Stimulated activated CD4-positive, alpha-beta T cell treated with anti-CD3 and anti-CD28 coated beads, Interleukin-4, amount 100 ng/mL, for 4 hours (primary cell): ENCODE results near the gene ARPIN.
"Not testable (repeated sequence)": the region's sequence is repeated elsewhere in the genome, so short reads cannot be mapped to it uniquely, and the experiment has no call there.

Experiments
- DNase-seq, 2 experiments: peaks; one replicate each; pipeline ENCODE4 v3.0.0-alpha.2; 2020

Gene ARPIN

DNA sequence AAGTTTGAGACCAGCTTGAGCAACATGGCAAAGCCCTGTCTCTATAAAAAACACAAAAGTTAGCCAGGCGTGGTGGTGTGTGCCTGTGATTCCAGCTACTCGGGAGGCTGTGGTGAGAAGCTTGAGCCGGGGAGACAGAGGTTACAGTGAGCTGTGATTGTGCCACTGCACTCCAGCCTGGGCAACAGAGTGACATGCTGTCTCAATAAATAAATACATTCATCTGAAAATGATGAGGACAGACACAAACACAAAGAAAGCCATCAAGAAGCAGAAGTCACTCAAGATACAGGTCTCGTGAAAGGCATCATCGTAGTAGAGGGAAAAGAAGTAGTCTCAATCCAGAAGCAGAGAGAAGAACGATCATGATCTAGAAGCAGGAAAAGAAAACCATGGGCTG lies 37.0 kb downstream of the ARPIN start:
- no peak for DNase-seq

DNA sequence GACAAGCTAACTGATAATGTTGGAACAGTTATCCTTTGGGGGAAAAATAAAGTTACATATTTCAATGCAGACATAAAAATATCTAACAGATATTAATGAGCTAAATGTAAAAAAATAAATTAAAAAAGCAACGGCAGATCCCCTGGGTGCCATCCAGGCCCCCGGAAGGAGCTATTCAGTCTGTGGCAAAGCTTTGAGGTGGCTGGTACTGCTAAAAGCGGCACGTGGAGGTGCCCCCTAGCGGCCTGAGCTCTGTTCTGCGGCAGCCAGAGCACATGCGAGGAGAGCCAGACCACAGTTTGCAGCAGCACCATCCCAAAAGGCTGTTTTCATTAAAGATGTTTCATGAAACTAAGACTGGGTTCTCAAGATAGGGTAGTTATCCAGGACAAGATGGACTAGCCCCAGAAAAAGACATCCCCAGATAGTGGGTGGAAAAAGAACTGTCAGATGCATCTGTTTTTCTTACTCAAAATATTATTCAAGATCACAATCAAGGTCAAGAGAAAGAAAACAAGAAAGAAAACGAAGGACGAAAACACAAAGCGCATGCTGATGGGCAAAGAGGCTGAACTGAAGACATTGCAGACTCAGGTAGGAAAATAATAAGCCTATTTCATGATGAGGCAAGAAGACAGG lies 37.7 kb downstream of the ARPIN start:
- DNase-seq, result peak; percentile 75 to 79

DNA sequence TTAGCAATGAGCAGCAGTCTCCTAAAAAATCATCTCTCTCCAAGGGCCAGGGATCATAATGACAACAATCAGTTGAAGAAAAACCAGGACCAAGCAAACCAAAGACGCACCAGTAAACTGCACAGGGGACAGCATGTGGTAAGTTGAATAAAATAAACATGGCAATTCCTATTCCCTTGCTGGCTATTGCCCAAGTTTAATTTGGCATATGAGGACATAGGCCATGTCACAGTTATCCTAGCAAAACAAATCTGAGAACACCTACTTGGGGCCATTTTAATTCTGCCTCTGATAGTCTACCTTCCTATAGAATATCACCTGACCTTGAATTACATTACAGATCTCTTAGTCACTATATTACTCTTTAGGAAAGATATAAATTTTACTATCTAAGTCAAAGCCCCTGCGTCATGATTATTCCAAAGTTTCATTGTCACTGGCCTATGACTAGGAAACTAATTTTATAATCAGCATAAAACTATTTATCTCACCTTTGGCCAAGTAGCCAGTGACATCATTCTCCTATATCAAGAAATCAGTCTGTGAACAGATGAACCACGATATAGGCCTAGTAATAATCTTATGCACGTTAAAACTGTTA lies 42.0 kb downstream of the ARPIN start:
- no peak for DNase-seq

DNA sequence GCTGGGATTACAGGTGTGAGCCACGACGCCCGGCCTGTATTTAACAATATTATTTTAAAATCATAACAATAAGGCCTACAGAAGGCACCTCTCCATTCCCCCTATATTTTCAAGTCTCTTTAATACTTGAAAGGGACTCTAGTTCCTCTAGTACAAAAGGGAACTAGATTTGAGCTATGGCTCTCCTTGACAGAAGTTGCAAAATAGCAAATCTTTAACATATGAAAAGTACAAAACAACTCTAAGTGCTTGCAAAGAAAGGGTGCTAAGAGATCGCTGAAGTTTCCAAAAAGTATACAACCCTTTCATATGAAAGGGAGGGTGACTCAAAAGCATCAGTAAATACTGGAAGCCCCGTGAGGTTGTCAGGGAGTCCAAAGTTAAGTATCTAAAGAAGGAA lies 42.7 kb downstream of the ARPIN start:
- no peak for DNase-seq

DNA sequence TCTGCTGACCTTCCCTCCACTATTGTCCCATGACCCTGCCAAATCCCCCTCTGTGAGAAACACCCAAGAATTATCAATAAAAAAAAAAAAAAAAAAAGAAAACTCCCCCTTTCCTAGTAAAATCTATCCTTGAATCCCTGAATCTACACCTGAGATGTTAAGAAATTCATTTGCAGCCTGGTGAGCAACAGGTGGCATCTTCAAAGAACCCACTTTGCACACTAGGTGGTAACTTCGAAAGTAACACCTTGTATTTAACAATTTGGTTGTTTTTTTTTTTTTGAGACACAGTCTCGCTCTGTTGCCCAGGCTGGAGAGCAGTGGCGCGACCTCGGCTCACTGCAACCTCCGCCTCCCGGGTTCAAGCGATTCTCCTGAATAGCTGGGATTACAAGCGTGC lies 43.3 kb downstream of the ARPIN start:
- DNase-seq, result not testable (repeated sequence)

DNA sequence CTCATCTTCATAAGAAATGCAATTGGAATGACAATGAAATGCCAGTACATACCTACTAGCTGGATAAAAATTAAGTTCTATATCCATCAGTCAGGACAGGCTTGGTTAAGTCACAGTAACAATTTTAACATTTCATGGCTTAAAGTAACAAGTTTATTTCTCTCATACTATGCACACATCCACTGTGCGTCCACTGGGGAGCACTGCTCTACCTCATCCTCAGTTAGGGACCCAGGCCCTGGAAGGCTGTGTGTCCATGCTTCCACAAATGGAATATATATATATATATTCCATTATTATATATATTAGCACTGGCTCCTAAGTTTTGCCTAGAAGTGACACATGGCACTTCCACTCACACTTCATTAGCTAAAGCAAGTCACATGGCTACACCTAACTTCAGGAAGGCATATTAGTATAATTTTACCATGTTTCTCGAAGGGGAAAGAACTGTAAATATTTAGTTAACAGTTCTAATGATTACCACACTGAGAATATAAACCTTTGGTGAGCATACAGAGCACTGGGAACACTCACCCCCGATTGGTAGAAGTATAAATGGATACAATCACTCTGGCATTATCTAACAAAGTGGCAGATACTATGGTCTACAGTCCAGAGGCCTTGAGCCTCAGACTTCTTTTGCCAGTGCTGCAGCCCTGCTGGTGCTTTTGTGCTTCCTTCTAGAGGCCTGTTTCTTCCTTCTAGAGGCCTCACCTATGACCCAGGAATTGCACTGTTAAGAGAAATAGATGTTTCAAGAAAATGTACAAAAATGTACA lies 47.6 kb downstream of the ARPIN start:
- no peak for DNase-seq

DNA sequence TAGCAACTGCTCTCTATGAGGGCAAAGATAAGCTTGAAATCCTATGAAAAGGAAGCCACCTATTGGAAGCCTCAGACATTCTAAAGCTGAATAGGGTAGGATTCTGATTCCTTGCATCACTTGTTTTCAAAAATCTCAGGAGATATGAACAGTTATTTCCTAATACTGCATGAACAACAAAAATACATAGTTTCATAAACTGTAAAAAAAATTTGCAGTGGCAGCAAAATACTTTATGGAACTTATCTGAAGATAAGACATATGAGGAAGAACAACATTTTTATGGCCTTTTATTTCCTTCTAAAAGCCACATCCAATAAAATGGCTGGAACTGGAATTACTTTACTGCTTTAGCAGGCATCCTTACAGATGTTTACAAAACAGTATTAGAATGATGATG lies 48.8 kb downstream of the ARPIN start:
- no peak for DNase-seq

DNA sequence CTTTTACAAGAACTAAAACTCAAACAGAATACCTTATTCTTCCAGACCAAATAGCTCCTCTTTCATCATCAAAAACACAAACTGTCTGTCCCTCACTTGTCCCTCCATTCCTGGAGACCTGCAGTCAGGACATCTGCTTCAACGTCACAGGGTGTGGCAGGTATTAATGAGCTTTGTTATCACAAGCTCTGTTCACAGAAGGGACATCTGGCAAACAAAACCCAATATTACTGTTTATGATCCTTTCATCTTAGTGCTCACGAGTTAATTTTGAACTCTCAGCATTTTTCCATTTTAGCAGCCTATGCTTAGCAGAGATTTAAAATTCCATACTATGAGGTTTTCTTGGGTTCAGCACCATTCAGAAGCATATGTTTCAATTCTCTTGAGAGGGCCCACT lies 51.9 kb downstream of the ARPIN start:
- DNase-seq, result no peak

DNA sequence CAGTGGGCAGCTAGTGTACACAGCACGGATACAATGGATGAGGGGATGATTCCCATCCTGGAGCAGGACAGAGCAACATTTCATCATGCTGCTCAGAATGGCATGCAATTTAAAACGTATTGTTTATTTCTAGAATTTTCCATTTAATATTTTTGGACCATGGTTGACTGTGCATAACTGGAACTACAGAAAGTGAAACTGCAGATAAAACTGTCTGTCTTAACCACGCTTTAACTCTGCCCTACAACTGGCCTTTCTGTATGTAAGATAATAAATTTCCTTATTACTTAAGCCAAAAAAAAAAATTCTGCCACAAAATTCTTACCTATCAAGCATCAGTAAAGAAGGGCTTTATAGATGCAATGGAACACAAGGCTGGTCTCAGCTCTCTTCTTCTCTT lies 52.3 kb downstream of the ARPIN start:
- DNase-seq, result no peak

DNA sequence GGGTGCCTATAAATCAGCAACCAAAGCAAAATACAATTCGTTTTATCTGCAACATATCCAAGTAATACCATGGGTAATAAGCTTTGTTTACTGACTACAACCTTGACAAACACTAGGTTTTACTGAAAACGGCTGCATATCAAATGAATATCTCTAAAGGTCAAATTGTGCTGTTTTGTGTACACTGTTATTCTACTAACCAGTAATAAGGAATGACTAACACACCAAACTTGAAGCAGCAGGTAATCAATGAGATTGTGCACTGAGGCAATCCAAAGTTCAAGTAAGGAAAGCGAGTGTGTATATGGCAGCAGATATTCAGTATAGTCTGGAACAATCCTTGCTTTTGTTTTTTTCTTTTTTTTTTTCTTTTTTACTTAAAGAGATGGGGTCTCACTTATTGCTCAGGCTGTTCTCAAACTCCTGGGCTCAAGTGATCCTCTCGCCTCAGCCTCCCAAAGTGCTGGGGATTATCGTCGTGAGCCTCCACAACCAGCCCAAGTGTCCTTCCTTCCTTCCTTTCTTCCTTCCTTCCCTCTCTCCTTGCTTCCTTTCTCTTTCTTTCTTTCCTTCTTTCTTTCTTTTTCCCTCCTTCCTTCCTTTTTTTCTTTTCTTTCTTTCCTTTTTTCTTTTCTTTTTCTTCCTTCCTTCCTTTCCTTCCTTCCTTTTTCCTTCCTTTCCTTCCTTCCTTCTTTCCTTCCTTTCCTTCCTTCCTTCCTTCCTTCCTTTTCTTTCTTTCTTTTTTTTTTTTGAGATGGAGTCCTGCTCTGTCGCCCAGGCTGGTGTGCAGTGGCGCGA lies 53.9 kb downstream of the ARPIN start:
- no peak for DNase-seq

DNA sequence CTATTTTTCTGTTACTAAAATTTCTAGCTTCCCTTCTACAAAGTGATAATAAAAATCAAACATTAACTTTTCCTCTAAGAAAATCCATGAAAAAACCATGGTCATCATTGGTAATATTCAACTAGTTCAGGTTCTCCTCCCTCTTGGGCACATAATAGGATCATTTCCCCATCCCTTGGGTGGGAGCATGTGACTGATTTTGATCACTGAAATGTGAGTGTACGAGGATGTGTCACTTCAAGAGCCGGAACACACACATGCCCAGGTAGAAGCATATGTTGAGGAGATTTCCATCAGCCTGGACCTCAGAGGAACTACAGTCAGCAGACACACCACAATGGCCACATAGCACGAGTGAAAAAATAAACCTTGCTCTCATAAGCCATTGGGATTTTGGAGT lies 55.1 kb downstream of the ARPIN start:
- no peak for DNase-seq

DNA sequence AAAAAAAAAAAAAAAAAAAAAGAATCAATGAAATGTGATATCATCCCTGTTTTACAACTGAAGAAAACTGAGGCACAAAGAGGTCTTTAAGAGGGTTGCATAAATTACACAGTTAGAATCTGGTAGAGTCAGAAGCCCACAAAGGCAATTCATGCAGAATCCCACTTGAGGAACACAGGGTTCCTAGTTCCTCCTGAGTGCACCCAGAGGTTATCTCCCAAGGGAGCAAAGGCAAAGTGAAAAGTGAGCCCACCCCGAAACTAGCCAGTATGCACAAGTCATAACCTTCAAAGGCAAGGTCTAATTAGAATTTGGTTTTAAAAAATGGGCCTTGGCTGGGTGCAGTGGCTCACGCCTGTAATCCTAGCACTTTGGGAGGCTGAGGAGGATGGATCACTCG lies 56.8 kb downstream of the ARPIN start:
- no peak for DNase-seq

DNA sequence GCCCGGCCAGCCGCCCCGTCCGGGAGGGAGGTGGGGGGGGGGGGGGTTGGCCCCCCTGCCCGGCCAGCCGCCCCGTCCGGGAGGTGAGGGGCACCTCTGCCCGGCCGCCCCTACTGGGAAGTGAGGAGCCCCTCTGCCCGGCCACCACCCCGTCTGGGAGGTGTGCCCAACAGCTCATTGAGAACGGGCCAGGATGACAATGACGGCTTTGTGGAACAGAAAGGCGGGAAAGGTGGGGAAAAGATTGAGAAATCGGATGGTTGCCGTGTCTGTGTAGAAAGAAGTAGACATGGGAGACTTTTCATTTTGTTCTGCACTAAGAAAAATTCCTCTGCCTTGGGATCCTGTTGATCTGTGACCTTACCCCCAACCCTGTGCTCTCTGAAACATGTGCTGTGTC lies 57.9 kb downstream of the ARPIN start:
- not testable (repeated sequence) for DNase-seq

DNA sequence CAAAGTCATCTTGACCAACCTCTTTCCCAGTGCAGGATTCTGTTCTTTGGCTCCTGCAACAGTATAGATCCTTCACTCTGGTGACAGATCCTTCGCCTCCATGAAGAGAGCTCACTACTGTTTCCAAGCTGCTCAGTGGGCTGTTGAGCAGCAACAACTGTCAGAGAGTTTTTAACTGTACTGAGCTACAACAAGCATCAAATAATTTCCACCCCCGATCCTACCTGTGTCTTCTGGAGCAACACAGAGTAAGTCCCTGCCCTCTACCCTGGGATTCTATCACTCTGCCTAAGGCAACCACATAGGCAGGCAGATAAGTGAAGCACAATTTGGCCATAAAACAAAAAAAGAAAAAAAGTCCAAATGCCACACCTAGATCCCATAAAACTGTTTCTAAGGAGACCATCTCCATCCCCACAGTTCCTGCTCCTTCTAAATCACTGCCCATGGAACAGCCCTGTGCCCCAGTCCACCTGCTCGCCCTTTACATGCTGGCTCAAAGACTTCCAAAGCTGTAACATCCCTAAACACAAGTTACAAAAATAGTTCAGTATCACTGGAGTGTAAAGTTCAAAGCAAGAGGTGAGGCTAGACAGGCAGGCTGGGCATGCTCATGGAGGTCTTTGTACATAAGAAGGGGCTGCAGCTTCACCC lies 60.3 kb downstream of the ARPIN start:
- DNase-seq, result no peak

DNA sequence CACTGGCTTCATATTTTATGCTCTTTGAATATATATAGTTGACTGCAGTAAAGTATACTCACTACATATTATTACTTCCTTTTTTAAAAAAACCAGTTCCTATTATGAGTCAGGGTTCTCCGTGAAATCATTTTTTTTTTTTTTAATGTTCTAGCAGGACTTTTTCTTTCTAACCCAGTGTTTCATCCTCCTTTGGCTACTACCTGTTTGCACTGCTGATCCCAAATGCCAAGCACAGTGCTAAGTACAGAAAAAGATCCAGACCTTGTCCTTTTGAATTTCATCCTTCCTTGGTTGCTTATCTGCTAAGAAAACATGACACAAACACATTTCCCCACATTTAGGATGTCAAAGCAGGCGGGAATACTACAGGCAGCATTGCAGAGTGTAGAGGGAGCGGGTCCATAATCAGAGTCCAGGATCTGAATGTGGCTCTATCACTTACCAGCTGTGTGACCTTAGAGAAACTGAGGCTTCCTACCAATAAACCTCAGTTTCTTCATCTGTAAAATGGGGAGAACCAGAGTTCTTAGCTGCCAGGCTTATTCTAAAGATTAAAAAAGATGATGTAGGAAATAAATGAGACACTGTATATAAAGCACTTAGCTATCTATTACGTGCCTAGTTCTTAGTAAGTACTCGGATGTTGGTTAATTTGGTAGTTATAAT lies 60.9 kb downstream of the ARPIN start:
- no peak for DNase-seq

DNA sequence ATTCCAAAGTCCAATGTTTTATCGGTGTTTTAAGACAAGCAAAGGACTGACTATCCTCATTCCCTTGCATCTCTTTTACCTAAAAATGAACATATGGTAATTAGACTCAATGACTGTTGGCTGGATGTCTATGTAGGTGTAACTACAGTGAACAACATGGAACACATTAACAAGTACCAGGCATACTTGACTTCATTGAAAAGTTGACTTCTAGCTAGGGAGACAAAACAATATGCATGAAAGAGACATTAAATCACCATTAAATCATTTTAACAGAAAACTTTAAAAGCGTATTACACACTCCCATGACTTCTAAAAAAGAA lies 63.8 kb downstream of the ARPIN start:
- no peak for DNase-seq

DNA sequence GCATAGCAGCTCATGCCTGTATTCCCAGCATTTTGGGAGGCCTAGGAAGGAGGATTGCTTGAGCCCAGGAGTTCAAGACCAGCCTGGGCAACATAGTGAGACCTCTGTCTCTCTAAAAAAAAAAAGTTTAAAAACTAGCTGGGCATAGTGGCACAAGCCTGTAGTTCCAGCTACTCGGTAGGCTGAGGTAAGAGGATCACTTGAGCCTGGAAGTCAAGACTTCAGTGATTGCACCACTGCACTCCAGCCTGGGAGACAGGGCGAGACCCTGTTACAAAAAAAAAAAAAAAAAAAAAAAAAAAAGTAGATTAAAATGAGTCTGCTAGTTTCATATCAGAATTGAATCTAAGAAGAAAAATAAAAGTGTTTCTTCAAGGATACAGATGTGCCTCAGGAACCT lies 65.7 kb downstream of the ARPIN start:
- DNase-seq, result no peak

DNA sequence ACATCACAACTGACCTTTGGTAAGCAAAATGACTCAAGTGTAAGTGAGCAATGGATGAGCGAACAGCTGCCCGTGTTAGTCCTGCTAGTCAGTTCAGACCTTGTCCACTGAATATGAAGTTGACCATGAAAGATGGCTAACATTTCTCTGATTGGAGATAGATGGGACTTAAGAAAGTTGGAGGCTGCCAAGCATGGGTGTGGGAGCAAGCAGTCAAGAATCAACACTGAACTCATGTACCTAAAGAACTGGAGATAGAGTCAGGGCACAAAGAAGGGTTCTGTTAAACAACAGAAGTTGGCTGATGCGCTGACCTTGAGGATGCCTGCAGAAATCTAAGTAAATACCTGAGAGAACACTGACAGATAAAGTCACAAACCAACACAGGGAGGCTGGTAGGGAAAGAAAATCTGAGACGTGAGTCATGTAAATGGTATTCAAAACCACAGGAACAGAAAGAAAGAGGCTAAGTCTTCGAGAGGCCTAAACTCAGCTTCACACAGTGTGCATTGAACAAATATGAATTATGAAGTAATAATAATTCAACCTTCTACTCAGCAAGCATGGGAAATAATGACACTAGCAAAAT lies 67.4 kb downstream of the ARPIN start:
- no peak for DNase-seq
